NK-92 treated with Interleukin-12 subunit alpha and Interleukin-12 subunit beta, amount 100 ng/mL, for 24 hours (cell line): ENCODE data around the gene GALNS.

Experiments
- DNase-seq: peaks from one replicate; lab custom pipeline; 2025; lab: John Stamatoyannopoulos, UW

The GALNS gene

DNA sequence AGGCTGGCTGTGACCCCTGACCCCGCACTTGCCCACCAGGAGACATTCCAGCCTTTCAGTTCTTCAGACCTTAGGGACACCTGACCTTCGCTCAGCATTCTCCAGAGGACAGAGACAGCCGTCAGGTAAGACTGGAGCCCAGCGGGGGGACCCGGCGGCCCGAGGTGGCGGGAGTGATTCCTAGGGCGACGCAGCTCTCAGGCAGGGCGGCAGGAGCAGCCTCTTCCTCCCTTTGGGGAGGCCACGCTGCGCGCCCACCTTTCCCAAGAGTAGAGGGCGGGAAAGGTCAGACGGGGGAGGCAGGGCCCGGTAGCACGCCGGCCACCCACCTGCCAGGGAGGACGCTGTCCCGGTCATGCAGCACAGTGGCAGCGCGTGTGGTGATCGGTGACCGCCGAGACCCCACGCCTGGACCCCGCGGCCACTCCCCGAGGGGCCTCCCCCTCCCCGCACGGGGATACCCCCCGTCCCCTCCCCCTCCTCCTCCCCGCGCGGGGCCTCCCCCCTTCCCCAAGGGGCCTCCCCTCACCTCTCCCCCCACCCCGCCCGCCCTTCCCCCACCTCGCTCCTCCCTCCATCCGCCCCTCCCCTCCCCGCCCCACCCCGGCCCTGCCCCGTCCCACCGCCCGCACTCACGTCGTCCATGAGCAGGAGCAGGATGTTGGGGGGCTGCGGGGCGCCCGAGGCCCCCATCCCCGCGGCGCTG lies 472 bp downstream of the GALNS start:
- no peak for DNase-seq

DNA sequence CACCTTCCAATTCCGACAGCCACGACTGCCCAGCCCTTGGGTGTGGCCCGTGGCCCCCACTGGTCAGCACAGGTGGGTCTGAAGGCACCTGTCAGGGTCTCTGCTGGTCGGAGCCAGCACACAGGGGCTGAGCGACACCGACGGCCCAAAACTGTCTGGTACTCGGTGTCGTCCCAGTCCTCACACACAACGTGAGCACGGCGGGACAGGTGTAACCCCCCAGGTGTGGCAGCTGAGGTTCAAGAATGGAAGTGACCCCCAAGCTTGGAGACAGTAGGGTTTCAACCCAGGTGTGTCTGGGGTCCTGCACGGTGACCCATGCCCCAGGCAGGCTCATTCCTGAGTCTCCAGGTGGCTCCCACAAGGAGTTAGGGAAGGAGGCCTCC lies 1.0 kb downstream of the GALNS start:
- DNase-seq = no peak

DNA sequence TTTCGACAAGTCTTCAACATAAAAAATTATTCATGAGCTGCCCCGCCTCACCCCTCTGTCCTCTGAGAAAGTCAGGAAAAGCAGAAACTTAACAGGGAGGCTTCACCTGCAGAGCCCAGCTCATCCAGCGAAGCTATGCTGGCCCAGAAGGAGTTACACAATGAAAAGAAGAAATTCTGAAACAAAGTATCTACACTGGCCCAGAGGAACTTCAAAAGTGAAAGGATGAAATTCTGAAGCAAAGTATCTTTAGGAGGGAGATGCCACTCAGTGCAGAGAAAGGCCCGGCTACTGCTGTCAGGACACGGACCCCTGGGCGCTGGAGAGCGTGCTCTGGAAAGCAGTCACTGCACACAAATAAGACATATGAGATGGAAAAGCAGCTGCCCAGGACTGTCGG lies 1.6 kb downstream of the GALNS start:
- DNase-seq = no peak

DNA sequence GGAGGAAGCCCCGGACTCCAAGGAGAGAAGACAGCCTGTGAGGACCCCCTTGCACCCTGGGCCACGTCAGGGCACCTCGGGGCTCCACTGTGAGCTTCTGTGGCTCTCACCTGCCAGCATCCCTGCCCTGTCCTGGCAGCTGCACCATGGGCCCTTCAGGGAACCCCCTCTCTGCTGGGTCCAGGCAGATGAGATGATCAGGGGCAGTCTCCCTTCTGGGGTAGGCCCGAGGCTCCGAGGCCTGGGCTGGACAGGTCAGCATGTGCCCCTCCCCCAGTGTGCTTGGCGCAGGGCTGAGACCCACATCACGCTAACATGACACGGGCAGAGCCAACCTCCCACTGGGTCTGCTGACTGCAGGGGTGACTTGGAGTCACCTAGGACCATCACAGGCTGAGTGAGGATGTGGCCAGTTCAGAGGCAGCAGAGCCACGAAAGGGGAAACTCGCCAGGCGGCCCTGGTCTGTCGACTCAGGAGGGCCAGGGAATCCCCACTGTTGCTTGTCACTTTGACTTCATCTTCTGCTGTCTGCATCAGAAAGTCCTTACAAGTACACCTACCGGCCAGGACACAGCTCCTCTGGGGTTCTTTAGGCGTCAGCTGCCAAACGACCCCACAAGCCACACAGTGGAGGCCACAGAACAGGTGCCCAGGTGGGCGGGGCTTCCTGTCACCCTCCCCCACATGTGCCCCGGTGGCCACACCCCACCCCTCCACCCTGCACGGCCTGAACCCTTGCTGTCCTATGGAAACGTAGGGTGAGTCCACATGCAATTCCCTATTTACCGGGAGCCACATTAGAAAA lies 2.2 kb downstream of the GALNS start:
- no peak for DNase-seq

DNA sequence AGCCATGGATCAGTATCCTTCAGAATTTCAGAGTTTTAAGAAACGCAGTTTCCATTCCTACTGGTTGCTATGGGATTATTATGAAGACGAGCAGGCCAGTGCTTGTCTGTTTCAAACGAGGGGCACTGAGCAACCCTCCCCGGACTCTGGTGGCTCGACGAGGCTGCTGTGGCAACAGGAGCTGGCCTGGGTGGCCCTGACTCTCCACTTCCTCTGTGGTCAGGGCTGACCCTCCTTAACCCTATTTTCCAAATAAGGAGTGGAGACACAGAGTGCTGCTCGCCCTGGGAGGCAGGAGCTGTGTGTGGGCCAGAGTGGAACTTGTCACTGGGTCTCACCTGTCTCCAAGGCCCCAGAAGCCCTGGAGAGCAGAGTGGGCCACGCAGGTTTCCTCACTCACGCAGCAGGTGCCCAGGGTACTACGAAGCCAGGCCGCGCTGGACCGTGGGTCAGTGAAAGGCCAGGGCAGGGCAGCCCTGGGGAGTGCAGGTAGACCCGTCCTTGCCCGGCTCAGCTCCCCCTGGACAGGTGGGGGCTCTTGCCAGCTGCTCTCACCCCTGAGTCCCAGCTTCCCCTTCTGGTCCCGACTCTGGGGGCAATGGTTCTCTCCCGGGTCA lies 3.3 kb downstream of the GALNS start:
- DNase-seq = no peak

DNA sequence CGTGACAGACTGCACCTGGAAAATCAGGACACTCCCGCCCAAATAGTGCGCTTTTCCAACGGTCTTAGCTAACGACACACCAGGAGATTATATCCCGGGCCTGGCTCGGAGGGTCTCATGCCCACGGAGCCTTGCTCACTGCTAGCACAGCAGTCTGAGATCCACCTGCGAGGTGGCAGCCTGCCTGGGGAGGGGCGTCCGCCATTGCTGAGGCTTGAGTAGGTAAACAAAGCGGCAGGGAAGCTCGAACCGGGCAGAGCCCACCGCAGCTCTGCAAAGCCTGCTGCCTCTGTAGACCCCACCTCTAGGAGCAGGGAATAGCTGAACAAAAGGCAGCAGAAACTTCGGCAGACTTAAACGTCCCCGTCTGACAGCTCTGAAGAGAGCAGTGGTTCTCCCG lies 5.1 kb downstream of the GALNS start:
- DNase-seq = no peak

DNA sequence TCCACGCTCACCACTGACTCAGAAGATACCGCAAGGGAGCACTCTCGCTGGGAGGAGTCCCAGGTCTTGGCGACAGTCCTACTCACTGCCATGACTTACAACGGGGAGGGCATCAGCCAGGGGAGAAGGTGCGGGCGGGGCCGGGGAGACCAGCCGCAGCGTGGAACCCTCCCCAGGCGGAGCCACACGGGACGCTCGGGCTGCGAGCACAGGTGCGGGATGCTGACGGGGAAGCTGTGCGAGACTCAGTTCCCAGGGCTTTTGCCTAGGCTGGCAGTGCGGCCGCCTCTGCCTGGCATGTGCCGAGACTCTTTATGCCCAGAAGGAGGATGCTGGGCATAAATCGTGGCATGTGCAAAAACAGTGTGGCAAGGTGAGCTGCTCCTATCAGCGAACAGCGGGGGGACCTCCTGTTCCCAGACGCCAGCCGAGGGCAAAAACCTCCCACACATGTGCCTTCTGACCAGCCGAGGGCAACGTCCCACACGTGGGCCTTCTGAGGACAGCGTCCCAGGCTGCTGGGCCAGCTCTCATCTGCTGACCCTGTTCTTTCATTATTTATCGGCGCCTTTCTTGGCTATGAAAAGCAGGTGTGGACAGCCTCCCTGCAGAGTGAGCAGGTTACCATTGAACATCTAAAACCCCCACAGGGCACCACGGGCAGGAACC lies 6.1 kb downstream of the GALNS start:
- DNase-seq = no peak

DNA sequence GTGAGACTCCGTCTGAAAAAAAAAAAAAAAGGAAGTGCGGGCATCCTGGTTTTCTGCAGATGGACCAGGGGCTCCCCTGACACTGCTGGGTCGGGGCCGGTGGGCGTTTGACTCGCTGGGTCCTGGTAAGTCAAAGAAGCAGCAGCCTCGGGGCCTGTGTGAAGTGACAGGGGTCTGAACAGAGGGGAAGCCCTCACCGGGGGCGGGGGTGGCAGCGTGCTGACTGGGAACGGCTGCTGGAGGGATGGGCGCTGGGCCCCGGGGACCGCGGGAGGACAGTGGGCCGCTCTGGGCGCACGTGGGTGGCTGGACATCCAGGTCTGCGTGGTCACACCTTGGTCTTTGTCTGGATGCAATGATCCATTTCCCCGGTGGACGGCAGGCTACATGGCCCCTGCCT lies 8.2 kb downstream of the GALNS start:
- DNase-seq = no peak

DNA sequence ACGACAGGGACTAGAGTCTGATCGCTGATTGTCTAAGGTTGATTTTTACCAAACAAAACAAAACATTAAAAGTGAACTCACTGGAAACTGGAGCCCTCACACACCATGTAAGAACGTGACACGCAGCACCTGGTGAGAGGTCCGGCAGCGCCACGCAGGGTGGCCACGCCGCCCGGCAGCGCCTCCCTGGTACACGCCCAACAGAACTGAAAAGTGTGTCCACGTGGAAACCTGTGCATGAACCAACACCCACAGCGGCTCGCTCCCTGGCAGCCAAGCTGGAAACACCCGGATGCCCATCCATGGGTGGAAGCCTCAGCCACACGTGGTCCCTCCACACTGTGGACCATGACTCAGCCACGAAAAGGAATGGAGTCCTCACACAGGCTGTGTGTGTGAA lies 9.1 kb downstream of the GALNS start:
- no peak for DNase-seq

DNA sequence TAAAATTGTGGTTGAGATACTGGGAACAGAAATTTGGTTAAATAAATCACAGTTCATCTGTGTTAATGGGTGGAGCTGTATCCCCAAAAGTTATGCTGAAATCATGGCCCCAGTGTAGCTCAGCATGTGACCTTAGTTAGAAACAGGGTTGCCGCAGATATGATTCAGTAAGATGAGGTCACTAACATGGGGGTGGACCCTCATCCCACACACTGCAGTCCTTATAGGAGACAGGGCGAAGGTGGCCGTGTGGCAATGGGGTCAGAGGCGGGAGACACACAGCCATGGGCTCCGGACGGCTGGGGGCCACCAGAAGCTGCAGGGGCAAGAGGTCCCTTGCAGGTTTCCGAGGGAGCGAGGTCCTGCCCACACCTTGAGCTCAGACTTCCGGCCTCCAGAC lies 10.7 kb downstream of the GALNS start:
- DNase-seq = no peak

DNA sequence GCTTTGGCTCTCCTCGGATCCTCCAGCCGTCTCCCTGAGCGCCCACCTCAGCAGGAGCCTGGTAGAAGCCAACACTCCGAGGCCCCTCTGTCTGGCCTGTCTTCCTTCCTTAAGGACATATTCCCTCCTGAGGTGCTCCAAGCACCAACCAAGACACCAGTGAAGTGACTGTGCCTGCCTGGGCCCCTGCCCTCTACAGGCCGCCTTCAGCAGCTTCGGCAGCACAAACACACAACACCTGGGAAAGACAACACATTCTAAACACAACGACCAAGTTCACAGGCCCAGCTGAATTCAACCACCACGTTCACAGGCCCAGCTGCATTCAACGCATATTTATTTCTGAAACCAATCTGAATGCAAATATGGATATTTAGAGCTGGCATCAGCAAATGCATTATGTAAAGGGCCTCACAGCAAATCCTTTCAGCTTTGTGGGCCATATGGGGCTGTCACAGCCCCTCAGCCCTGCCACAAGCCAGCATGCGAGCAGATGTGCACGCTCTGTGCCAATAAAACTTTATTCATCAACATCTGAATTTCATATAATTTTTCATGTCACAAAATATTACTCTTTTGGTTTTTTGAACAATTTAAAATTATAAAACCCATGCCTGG lies 12.2 kb downstream of the GALNS start:
- DNase-seq = no peak

DNA sequence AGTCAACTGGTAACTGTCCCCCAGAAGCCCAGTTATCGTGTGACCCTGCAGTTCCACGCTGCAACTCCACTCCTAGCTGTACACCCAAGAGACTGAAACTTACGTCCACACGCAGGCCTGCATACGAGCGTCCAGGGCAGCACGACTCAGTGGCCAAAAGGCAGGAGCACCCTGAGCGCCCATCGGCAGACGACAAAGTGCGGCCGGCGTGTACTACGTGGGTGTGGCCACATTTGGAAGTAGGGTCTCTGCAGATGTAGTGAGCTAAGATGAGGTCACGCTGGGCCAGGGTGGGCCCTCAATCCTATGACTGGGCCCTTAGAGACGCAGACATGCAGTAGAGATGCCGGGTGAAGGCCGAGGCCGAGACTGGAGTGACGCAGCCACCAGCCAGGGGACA lies 13.5 kb downstream of the GALNS start:
- no peak for DNase-seq

DNA sequence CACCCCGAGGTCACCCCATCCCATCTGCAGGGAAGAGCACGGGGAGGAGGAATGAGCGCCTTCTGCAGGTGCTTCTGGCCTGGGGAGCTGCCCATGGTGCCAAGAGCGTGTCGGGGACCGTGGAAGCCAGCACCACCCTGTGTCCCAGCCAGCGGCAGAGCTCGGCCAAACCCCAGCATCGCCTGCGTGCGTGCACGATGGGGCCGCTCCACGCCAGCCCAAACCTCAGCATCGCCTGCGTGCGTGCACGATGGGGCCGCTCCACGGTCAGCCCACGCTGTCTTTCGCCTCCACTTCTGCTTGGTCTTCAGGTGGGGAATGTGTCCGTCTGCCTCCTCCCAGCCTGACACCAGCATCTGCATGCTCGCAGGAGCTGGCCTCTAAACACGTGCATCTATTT lies 13.9 kb downstream of the GALNS start:
- no peak for DNase-seq

DNA sequence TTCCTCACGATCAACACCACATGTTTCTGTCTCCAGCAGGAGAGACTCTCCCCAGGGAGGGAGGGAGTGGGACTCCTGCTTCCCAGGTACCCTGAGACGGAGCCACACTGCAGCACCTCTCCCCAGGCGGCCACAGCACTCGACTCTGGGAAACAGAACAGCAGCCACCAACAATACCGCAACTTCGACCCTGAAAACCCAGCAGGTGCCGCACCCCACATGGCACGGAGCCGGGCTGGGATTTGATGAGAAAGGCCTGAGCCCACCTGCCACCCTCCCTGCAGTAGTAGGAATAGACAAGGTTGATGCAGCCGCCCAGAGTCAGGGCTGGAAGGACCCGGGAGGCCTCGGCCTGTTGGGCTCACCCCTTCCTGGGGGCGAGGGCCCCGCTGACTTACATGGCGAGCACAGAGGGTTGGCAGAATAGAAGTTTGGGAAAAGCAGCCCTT lies 14.4 kb downstream of the GALNS start:
- DNase-seq = no peak

DNA sequence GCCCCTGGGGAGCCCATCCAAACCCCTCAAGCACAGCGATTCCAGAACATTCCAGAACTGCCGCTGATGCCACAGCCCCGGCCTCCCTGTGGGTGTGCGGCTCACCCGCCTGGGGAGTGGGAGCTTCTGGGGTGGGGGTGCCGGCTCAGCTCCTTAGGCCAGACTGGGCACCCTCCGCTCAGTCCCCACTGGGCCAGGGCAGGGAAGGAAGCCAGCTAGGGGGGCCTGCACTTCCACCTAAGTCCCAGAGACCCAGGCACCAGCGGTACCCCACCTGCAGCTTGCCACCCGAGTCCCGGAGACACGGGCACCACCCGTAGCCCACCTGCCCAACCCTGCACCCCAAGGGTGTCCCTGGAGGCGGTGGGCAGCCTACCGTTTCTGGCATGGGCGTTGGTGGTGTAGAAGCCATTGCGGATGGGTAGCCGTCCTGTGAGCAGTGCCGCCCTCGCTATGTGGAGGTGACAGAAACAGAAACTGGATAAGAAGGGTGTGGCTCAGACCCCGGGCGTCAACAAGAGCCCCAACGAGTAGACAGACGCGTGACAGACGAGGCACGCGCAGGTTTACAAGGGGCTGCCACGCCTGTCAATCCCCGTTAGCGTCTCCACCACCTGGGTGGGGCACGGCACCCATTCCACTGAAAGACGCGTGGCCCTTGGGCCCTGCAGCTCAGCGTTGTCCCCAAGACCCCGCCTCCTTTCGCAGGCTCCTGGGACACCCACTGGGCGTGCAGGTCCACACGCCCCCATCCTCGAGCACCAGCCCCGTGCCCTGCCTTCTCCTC lies 15.0 kb downstream of the GALNS start:
- DNase-seq = no peak

DNA sequence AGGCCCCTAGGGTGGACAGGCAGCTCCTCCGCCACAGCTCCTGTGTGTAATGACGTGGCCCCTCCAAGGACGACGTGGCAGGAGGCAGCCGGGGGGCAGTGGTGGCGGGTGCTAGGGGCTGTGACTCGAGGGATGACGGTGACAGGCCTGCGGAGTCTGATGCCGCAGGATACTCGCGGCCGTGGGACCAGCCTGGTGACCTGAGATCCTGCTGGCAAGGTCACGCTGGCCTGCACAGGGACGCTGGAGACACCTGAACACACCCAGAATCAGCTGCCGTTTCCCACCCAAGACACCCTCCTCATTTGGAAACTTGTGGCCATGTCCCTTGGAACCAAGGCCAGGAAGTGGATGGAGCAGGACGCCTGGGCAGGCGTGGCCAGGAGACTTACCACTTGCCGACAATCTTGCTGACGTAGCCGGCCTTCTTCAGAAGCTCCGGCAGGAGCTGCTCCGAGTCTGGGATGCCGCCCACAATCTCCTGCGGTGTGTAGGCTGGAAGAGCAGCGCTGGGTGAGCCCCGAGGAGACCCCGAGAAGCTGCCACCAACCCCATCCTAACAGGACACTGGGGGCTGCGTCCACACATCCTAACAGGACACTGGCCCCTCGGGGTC lies 16.0 kb downstream of the GALNS start:
- DNase-seq = no peak

DNA sequence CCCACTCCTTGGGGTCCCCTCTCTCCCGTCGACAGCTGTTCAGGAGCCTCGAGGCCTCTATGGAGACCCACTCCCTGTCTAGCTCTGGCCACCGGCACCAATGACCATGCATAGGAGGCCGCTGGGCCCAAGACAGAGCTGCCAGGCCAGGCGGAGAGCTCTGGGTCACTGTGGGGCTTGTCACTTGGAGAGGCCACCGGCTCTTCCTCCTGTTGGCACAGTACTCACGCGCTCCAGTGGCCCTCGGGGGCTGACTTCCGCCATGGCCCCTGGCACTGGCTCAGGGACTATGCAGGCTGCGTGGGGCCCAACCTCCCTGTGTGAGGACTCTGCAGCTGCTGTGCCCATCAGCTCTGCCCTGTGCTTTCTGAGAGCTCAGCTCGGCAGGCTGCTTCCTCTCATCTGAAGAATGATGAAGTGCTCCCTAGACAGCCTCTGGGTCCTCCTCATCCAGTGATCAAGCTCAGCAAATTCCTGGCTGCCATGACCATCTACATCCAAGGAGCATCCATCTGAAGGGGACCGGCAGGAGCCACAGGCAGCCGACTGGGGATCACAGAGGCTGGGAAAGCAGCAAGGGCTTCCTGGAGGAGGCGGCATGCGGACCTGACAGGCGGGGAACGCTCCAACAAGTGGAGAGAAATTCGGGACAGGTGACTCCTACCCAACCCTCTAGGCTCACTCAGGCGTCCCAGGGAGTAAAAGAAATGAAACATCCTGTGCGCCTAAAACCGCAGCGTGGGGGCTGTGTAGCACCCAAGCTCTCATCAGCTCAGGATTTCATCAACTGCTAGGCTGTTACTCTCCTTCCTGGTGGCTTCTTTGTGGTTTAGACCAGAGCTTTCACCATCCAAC lies 16.8 kb downstream of the GALNS start:
- no peak for DNase-seq

DNA sequence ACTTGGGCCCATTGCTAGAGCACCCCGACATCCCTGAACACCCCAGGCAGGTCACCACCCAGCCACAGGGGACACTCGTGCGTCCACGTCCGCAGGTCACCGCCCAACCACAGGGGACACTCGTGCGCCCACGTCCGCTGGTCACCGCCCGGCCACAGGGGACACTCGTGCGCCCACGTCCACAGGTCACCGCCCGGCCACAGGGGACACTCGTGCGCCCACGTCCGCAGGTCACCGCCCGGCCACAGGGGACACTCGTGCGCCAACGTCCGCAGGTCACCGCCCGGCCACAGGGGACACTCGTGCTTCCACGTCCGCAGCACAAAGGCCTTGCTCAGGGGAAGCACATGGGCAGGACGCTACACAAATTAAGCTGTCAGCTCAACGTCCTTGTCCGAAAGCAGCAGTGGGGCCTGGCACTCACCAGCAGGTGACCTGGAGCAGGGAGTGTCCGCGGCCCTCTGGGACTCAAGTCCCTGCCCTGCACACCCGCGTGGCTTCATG lies 17.7 kb downstream of the GALNS start:
- DNase-seq = no peak

DNA sequence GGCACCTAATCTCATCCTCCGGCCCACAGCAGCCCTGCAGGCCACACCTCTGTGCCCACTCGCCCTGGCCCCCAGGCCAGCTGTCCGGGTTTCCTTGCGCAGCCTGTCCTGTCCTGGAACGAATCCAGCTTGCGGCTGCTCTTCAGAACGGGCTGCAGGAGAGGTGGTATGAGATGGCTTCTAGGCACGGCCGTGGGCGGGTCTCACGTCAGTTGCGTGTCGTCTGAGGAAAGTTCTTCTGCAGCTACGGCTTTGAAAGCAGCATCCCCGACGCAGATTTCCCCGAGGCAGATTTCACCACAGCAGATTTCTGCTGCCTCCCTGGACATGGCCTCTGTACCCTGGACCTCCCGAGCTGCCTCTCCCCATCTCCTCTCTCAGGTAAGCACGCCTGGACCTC lies 18.2 kb downstream of the GALNS start:
- DNase-seq = no peak

DNA sequence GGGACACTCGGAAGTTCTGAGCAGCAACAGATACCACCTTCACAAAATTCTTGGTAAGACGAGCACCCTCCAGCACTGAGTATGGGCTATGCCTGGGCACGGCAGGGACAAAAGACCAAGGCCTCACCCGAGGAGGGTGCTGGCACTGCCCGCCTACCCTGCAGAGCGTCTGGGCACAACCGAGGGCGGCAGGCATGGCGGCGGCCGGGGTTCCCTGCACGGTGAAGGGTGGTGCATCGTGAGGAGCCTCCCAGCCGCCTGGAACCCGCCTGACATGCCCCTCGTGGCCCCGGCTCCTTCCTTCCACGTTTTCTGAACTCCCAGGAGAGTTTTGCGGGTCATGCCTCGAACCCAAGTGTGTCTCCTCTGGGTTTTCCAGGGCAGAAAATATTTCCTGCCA lies 18.9 kb downstream of the GALNS start:
- DNase-seq = no peak
